Fibroblast of skin of scalp (primary cell): ENCODE data around the gene FAM234A. TPM values are rescaled to one million over a fixed set of nuclear protein-coding genes. Genes with fewer than 3 reads are reported as not detected.
"Not testable (repeated sequence)": the region's sequence is repeated elsewhere in the genome, so short reads cannot be mapped to it uniquely, and the experiment has no call there.

Experiments
- DNase-seq: peaks from one replicate; pipeline ENCODE4 v3.0.0-alpha.2; 2013
- polyA plus RNA-seq, 2 experiments: library from polyadenylated mRNA; unstranded; fragments of 120-200 nt; gene quantifications; one replicate each; pipeline ENCODE4 v1.2.1, GENCODE V29; 2013; ENCODE audit not compliant: insufficient read length in 2 of 2

FAM234A gene
- 93.2 TPM for polyA plus RNA-seq (2013, experiment 1 of 2; ENCODE audit: insufficient read length)
- 85.8 TPM for polyA plus RNA-seq (2013, experiment 2 of 2; ENCODE audit: insufficient read length)

- DNase-seq = peak; percentile 90
Observed at GRCh38 chr16:234468-235305, at the start of gene FAM234A. Gene FAM234A, plus strand, starts transcription at chr16:234821. Its CDS starts 19,593 bp downstream, at chr16:254414.

- no peak for DNase-seq
Observed at GRCh38 chr16:185213-185612, 49.4 kb upstream of the FAM234A start.

- DNase-seq = no peak
Observed at GRCh38 chr16:185691-186090, 48.9 kb upstream of the FAM234A start.

- DNase-seq = no peak
Observed at GRCh38 chr16:187330-187729, 47.3 kb upstream of the FAM234A start.

- no peak for DNase-seq
Observed at GRCh38 chr16:188674-189073, 45.9 kb upstream of the FAM234A start.

GRCh38 chr16:189604-190186 lies 44.9 kb upstream of the FAM234A start:
- no peak for DNase-seq

- DNase-seq = no peak
Observed at GRCh38 chr16:191831-192230, 42.8 kb upstream of the FAM234A start.

GRCh38 chr16:192686-193085 lies 41.9 kb upstream of the FAM234A start:
- DNase-seq = no peak

- no peak for DNase-seq
Observed at GRCh38 chr16:193441-193840, 41.2 kb upstream of the FAM234A start.

GRCh38 chr16:194516-194915 lies 40.1 kb upstream of the FAM234A start:
- no peak for DNase-seq

GRCh38 chr16:200388-200787 lies 34.2 kb upstream of the FAM234A start:
- DNase-seq = peak; percentile 27

GRCh38 chr16:203246-203645 lies 31.4 kb upstream of the FAM234A start:
- DNase-seq = no peak

- not testable (repeated sequence) for DNase-seq
Observed at GRCh38 chr16:204046-204445, 30.6 kb upstream of the FAM234A start.

GRCh38 chr16:209359-209758 lies 25.3 kb upstream of the FAM234A start:
- DNase-seq = not testable (repeated sequence)

- not testable (repeated sequence) for DNase-seq
Observed at GRCh38 chr16:211631-212180, 22.9 kb upstream of the FAM234A start.

GRCh38 chr16:212999-213398 lies 21.6 kb upstream of the FAM234A start:
- no peak for DNase-seq

- no peak for DNase-seq
Observed at GRCh38 chr16:220021-220420, 14.6 kb upstream of the FAM234A start.

- no peak for DNase-seq
Observed at GRCh38 chr16:228151-228851, 6.3 kb upstream of the FAM234A start.

GRCh38 chr16:228852-229730 lies 5.5 kb upstream of the FAM234A start, which contains the start of gene LUC7L:
Gene LUC7L, minus strand, starts transcription at chr16:229449. Its CDS starts 110 bp downstream, at chr16:229339.
- peak; percentile 90 for DNase-seq

- DNase-seq = no peak
Observed at GRCh38 chr16:229731-230281, 4.8 kb upstream of the FAM234A start.

- not testable (repeated sequence) for DNase-seq
Observed at GRCh38 chr16:230351-230750, 4.3 kb upstream of the FAM234A start.
